SU-DHL-6 (cell line): ENCODE data around the gene LCAT.

Source experiments
- H2AFZ ChIP-seq: fragments of 200-600 bp; sonication (generic); 2 replicates; pipeline ENCODE4 v1.6.1; 2014; ENCODE audit warnings: low read depth, mild to moderate bottlenecking, moderate library complexity, mixed read lengths, antibody characterized with exemption, low read length; ENCODE audit not compliant: severe bottlenecking
- H3F3A ChIP-seq: fragments of 200-600 bp; shearing (Covaris generic); 2 replicates; pipeline ENCODE4 v1.6.0; 2016; ENCODE audit warnings: antibody characterized with exemption, mild to moderate bottlenecking; ENCODE audit not compliant: insufficient read depth
- H3K27ac ChIP-seq: fragments of 200-600 bp; sonication (generic); 2 replicates; pipeline ENCODE4 v1.5.1; 2016; ENCODE audit warnings: low read depth, mild to moderate bottlenecking, low read length, moderate library complexity, mixed read lengths
- H3K27me3 ChIP-seq: fragments of 200-600 bp; sonication (generic), shearing (Covaris generic); 2 replicates; pipeline ENCODE4 v1.6.0; 2014; ENCODE audit warnings: mild to moderate bottlenecking, low read length
- H3K36me3 ChIP-seq: fragments of 200-600 bp; sonication (generic); 2 replicates; pipeline ENCODE4 v1.6.1; 2014; ENCODE audit warnings: mild to moderate bottlenecking, low read length, mixed read lengths
- H3K4me2 ChIP-seq: fragments of 300-600, 200-600 bp; shearing (Covaris generic), sonication (generic); 2 replicates; pipeline ENCODE4 v1.6.0; 2014; ENCODE audit warnings: low read length, low read depth, mild to moderate bottlenecking; ENCODE audit not compliant: poor library complexity, severe bottlenecking
- H3K4me3 ChIP-seq: fragments of 200-600 bp; sonication (generic); 2 replicates; pipeline ENCODE4 v1.5.1; 2014; ENCODE audit warnings: antibody characterized with exemption, low read length, mild to moderate bottlenecking, mixed read lengths; ENCODE audit not compliant: insufficient read depth, poor library complexity, severe bottlenecking
- H3K79me2 ChIP-seq: fragments of 200-600 bp; sonication (generic); 2 replicates; pipeline ENCODE4 v1.6.1; 2014; ENCODE audit warnings: mild to moderate bottlenecking, low read length, moderate library complexity; ENCODE audit not compliant: insufficient read depth
- H3K9ac ChIP-seq: fragments of 200-600 bp; sonication (generic); 2 replicates; pipeline ENCODE4 v1.7.0; 2014; ENCODE audit warnings: mild to moderate bottlenecking, low read length
- H3K9me2 ChIP-seq: fragments of 200-600 bp; sonication (generic); replicated peaks from 2 replicates; pipeline ENCODE4 v1.6.1; 2014; ENCODE audit warnings: low read length; ENCODE audit not compliant: insufficient read depth
- H3K9me3 ChIP-seq: fragments of 200-600 bp; sonication (generic); 2 replicates; pipeline ENCODE4 v1.6.1; 2014; ENCODE audit warnings: low read length, mixed read lengths; ENCODE audit not compliant: insufficient read depth
- H4K20me1 ChIP-seq: fragments of 200-600 bp; sonication (generic); 2 replicates; pipeline ENCODE4 v1.6.1; 2014; ENCODE audit warnings: low read depth, mild to moderate bottlenecking, antibody characterized with exemption, low read length, moderate library complexity, mixed read lengths
- CTCF ChIP-seq: fragments of 200-600 bp; sonication (generic); IDR thresholded peaks from one replicate; pipeline ENCODE4 v1.5.1; 2017; ENCODE audit warnings: antibody characterized with exemption, mild to moderate bottlenecking, low read length, moderate library complexity; ENCODE audit not compliant: insufficient read depth, poor library complexity, severe bottlenecking
- EZH2phosphoT487 ChIP-seq: fragments of 200-600 bp; sonication (generic), shearing (Covaris generic); conservative IDR thresholded peaks from 2 replicates; pipeline ENCODE4 v1.6.1; 2018; ENCODE audit warnings: mild to moderate bottlenecking, antibody characterized with exemption, low read length, moderate library complexity, mixed read lengths

Gene LCAT

GRCh38 chr16:67967183-67967957, 23.4 kb upstream of the LCAT start:
- Histone ChIP-seq H3K79me2 (no peaks in the 10 kb centered on the region), H3K36me3 (no peaks in the 10 kb centered on the region), H3K27me3 (no peaks in the 10 kb centered on the region), H4K20me1 (no peaks in the 10 kb centered on the region), H3K4me3 (peak overlapping the region; percentile 61), H3K9me2 (no peaks in the 10 kb centered on the region), H3K27ac (peak overlapping the region; percentile 29), H3F3A (no peaks in the 10 kb centered on the region), H3K4me2 (peak overlapping the region; percentile 76), H2AFZ (peak overlapping the region; percentile 70), H3K9ac (peak overlapping the region; percentile 69), H3K9me3 (no peaks in the 10 kb centered on the region)
- TF ChIP-seq EZH2phosphoT487 (no peak), CTCF (no peak)

- Histone ChIP-seq H3K27ac (no peak overlapping the region), H2AFZ (no peak overlapping the region), H3K36me3 (no peaks in the 10 kb centered on the region), H3K9me2 (no peaks in the 10 kb centered on the region), H3K9me3 (no peaks in the 10 kb centered on the region), H4K20me1 (no peaks in the 10 kb centered on the region), H3K4me2 (peak overlapping the region; percentile 76), H3K79me2 (no peaks in the 10 kb centered on the region), H3K4me3 (no peak overlapping the region), H3K27me3 (no peaks in the 10 kb centered on the region), H3K9ac (peak overlapping the region; percentile 69), H3F3A (no peaks in the 10 kb centered on the region)
- no peak for TF ChIP-seq EZH2phosphoT487
- no peak for TF ChIP-seq CTCF
Measured at GRCh38 chr16:67966549-67967182, 22.7 kb upstream of the LCAT start.

GRCh38 chr16:67965668-67966548, 22.0 kb upstream of the LCAT start:
- Histone ChIP-seq H3F3A (no peaks in the 10 kb centered on the region), H3K9ac (no peak overlapping the region), H3K9me2 (no peaks in the 10 kb centered on the region), H3K27ac (no peak overlapping the region), H4K20me1 (no peaks in the 10 kb centered on the region), H3K36me3 (no peaks in the 10 kb centered on the region), H3K9me3 (no peaks in the 10 kb centered on the region), H3K79me2 (no peaks in the 10 kb centered on the region), H3K4me3 (no peak overlapping the region), H3K4me2 (no peak overlapping the region), H3K27me3 (no peaks in the 10 kb centered on the region), H2AFZ (no peak overlapping the region)
- no peak for TF ChIP-seq EZH2phosphoT487
- no peak for TF ChIP-seq CTCF
